HepG2 (cell line): ENCODE results near the gene LOXL3. TPM values are rescaled to one million over a fixed set of nuclear protein-coding genes. Genes with fewer than 3 reads are reported as not detected.
A peak's percentile ranks its signal among the peaks of the same experiment; 100 is the strongest.

ENCODE experiments used
- ATAD3A ChIP-seq: sonication (generic); formaldehyde crosslinking; IDR thresholded peaks from 2 replicates; pipeline ENCODE4 v1.4.0; 2020; ENCODE audit warnings: missing genetic modification reagents
- HNF4A ChIP-seq: sonication (generic); formaldehyde crosslinking; IDR thresholded peaks from 2 replicates; pipeline ENCODE4 v1.4.0; 2020; ENCODE audit warnings: missing genetic modification reagents
- RAD21 ChIP-seq: fragments of 450-650 bp; formaldehyde crosslinking; IDR thresholded peaks from 2 replicates; pipeline ENCODE4 v1.5.0; 2020; ENCODE audit warnings: mild to moderate bottlenecking
- REL ChIP-seq: sonication (generic); formaldehyde crosslinking; conservative IDR thresholded peaks from 2 replicates; pipeline ENCODE4 v1.8.0; 2022; ENCODE audit warnings: mild to moderate bottlenecking, missing genetic modification reagents, moderate library complexity
- ZFP1 ChIP-seq: IDR thresholded peaks from 2 replicates; pipeline ENCODE4 v1.6.1; 2016
- ZNF468 ChIP-seq: sonication (generic); formaldehyde crosslinking; IDR thresholded peaks from 2 replicates; pipeline ENCODE4 v1.8.0; 2022; ENCODE audit warnings: mild to moderate bottlenecking, moderate library complexity, missing genetic modification reagents
- ZNF570 ChIP-seq: sonication (generic); formaldehyde crosslinking; IDR thresholded peaks from 2 replicates; pipeline ENCODE4 v1.4.0; 2020; ENCODE audit warnings: mild to moderate bottlenecking, missing genetic modification reagents, borderline replicate concordance
- polyA plus RNA-seq, 8 experiments: library from polyadenylated mRNA; depleted of rRNA in 3 of 8; stranded (reverse) in 7 of 8; unstranded in 1 of 8; fragments of >200 nt; fragmentation: Illumina TruSeq in 4 of 8; extraction: Trizol in 4 of 8; gene quantifications; 2 replicates each; pipeline versions ENCODE4 v1.2.1 to v1.2.3, GENCODE V29; 2011 to 2016; ENCODE audit warnings: low read depth in 4 of 8, missing spikeins in 1 of 8, mixed read lengths in 1 of 8; ENCODE audit not compliant: insufficient read depth in 1 of 8
- total RNA-seq, 5 experiments: library from RNA; depleted of rRNA; stranded (reverse); fragments of >200 nt; fragmentation: Illumina TruSeq; extraction: Trizol; gene quantifications; 2 replicates each; pipeline ENCODE4 v1.2.3, GENCODE V29; 2016; ENCODE audit warnings: low read depth in 1 of 5
- TF ChIP-seq, protein P1 (sequence below): sonication (generic); formaldehyde crosslinking; IDR thresholded peaks from 2 replicates; pipeline ENCODE4 v1.5.1; 2020; ENCODE audit warnings: mild to moderate bottlenecking, missing genetic modification reagents, borderline replicate concordance
- TF ChIP-seq, protein P2 (sequence below): sonication (generic); formaldehyde crosslinking; IDR thresholded peaks from 2 replicates; pipeline ENCODE4 v1.5.1; 2020; ENCODE audit warnings: mild to moderate bottlenecking, moderate library complexity, missing genetic modification reagents
- TF ChIP-seq, protein P3 (sequence below): sonication (generic); formaldehyde crosslinking; IDR thresholded peaks from 2 replicates; pipeline ENCODE4 v1.4.0; 2020; ENCODE audit warnings: missing genetic modification reagents, borderline replicate concordance
- TF ChIP-seq, protein P4 (sequence below): sonication (generic); formaldehyde crosslinking; IDR thresholded peaks from 2 replicates; pipeline ENCODE4 v1.4.0; 2020; ENCODE audit warnings: mild to moderate bottlenecking, missing genetic modification reagents, borderline replicate concordance
- TF ChIP-seq, protein P5 (sequence below): sonication (generic); formaldehyde crosslinking; IDR thresholded peaks from 2 replicates; pipeline ENCODE4 v1.8.0; 2022; ENCODE audit warnings: mild to moderate bottlenecking, missing genetic modification reagents, moderate library complexity

LOXL3 gene
- total and polyA plus RNA-seq, 2 of the 13 experiments (the other 11 are each of a cell fraction or from before 2014, with no cell fraction given): 0.55 to 6.5 TPM

DNA sequence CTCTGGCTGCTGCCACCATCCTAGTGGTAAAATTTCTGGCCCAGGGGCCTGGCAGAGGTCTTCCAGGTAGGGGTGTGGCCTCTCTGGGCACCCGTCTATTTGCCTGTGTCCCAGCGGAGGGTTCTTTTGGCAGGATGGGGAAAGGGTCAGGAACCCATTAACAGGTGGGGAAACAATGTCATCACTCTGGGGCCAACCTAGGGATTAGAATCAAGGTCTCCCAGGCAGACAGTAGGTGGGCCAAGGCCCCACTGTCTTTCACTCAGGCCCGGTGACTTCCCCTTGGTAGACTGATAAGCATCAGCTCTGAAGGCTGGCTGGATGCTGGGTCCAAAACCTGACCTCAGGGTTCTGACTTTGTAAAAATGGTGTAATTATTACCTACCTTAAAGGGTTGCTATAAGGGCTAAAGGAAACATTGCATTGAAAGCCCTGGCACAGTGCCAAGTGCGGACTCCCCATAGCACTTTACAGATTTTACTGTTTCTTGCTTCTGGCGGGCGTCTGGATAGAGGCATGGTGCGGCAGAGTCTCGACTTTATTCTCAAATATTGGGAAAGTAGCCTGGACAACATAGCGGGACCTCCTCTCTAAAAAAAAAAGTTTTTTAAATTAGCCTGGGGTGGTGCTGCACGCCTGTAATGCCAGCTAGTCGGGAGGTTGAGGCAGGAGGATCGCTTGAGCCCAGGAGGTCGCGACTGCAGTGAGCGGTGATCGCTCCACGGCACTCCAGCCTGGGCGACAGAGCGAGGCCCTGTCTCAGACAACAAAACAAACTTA is 56.6 kb downstream of the LOXL3 start (continued):
- TF ChIP-seq, protein P1, sequence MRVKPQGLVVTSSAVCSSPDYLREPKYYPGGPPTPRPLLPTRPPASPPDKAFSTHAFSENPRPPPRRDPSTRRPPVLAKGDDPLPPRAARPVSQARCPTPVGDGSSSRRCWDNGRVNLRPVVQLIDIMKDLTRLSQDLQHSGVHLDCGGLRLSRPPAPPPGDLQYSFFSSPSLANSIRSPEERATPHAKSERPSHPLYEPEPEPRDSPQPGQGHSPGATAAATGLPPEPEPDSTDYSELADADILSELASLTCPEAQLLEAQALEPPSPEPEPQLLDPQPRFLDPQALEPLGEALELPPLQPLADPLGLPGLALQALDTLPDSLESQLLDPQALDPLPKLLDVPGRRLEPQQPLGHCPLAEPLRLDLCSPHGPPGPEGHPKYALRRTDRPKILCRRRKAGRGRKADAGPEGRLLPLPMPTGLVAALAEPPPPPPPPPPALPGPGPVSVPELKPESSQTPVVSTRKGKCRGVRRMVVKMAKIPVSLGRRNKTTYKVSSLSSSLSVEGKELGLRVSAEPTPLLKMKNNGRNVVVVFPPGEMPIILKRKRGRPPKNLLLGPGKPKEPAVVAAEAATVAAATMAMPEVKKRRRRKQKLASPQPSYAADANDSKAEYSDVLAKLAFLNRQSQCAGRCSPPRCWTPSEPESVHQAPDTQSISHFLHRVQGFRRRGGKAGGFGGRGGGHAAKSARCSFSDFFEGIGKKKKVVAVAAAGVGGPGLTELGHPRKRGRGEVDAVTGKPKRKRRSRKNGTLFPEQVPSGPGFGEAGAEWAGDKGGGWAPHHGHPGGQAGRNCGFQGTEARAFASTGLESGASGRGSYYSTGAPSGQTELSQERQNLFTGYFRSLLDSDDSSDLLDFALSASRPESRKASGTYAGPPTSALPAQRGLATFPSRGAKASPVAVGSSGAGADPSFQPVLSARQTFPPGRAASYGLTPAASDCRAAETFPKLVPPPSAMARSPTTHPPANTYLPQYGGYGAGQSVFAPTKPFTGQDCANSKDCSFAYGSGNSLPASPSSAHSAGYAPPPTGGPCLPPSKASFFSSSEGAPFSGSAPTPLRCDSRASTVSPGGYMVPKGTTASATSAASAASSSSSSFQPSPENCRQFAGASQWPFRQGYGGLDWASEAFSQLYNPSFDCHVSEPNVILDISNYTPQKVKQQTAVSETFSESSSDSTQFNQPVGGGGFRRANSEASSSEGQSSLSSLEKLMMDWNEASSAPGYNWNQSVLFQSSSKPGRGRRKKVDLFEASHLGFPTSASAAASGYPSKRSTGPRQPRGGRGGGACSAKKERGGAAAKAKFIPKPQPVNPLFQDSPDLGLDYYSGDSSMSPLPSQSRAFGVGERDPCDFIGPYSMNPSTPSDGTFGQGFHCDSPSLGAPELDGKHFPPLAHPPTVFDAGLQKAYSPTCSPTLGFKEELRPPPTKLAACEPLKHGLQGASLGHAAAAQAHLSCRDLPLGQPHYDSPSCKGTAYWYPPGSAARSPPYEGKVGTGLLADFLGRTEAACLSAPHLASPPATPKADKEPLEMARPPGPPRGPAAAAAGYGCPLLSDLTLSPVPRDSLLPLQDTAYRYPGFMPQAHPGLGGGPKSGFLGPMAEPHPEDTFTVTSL: peak; percentile 14; the same call in 1 of the 2 replicates
- TF ChIP-seq, protein P2, sequence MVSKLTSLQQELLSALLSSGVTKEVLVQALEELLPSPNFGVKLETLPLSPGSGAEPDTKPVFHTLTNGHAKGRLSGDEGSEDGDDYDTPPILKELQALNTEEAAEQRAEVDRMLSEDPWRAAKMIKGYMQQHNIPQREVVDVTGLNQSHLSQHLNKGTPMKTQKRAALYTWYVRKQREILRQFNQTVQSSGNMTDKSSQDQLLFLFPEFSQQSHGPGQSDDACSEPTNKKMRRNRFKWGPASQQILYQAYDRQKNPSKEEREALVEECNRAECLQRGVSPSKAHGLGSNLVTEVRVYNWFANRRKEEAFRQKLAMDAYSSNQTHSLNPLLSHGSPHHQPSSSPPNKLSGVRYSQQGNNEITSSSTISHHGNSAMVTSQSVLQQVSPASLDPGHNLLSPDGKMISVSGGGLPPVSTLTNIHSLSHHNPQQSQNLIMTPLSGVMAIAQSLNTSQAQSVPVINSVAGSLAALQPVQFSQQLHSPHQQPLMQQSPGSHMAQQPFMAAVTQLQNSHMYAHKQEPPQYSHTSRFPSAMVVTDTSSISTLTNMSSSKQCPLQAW (CRISPR knock-in tag): 0 out of 2 replicates have a peak, but pooled peaks have one; percentile 44
- TF ChIP-seq REL (CRISPR knock-in tag) (0 out of 2 replicates have a peak, but pooled peaks have one; percentile 32), ZFP1 (CRISPR knock-in tag) (no peak), RAD21 (CRISPR knock-in tag) (peak; percentile 7; the same call in 1 of the 2 replicates), ZNF570 (CRISPR knock-in tag) (0 out of 2 replicates have a peak, but pooled peaks have one; percentile 30), HNF4A (peak; percentile 82), ATAD3A (CRISPR knock-in tag) (no peak), ZNF468 (CRISPR knock-in tag) (0 out of 2 replicates have a peak, but pooled peaks have one; percentile 39)
- TF ChIP-seq, protein P3, sequence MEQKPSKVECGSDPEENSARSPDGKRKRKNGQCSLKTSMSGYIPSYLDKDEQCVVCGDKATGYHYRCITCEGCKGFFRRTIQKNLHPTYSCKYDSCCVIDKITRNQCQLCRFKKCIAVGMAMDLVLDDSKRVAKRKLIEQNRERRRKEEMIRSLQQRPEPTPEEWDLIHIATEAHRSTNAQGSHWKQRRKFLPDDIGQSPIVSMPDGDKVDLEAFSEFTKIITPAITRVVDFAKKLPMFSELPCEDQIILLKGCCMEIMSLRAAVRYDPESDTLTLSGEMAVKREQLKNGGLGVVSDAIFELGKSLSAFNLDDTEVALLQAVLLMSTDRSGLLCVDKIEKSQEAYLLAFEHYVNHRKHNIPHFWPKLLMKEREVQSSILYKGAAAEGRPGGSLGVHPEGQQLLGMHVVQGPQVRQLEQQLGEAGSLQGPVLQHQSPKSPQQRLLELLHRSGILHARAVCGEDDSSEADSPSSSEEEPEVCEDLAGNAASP (CRISPR knock-in tag): peak; percentile 21; the same call in 1 of the 2 replicates
- TF ChIP-seq, protein P4, sequence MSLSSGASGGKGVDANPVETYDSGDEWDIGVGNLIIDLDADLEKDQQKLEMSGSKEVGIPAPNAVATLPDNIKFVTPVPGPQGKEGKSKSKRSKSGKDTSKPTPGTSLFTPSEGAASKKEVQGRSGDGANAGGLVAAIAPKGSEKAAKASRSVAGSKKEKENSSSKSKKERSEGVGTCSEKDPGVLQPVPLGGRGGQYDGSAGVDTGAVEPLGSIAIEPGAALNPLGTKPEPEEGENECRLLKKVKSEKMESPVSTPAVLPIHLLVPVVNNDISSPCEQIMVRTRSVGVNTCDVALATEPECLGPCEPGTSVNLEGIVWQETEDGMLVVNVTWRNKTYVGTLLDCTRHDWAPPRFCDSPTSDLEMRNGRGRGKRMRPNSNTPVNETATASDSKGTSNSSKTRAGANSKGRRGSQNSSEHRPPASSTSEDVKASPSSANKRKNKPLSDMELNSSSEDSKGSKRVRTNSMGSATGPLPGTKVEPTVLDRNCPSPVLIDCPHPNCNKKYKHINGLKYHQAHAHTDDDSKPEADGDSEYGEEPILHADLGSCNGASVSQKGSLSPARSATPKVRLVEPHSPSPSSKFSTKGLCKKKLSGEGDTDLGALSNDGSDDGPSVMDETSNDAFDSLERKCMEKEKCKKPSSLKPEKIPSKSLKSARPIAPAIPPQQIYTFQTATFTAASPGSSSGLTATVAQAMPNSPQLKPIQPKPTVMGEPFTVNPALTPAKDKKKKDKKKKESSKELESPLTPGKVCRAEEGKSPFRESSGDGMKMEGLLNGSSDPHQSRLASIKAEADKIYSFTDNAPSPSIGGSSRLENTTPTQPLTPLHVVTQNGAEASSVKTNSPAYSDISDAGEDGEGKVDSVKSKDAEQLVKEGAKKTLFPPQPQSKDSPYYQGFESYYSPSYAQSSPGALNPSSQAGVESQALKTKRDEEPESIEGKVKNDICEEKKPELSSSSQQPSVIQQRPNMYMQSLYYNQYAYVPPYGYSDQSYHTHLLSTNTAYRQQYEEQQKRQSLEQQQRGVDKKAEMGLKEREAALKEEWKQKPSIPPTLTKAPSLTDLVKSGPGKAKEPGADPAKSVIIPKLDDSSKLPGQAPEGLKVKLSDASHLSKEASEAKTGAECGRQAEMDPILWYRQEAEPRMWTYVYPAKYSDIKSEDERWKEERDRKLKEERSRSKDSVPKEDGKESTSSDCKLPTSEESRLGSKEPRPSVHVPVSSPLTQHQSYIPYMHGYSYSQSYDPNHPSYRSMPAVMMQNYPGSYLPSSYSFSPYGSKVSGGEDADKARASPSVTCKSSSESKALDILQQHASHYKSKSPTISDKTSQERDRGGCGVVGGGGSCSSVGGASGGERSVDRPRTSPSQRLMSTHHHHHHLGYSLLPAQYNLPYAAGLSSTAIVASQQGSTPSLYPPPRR (CRISPR knock-in tag): peak; percentile 71; the same call in 1 of the 2 replicates
- TF ChIP-seq, protein P5, sequence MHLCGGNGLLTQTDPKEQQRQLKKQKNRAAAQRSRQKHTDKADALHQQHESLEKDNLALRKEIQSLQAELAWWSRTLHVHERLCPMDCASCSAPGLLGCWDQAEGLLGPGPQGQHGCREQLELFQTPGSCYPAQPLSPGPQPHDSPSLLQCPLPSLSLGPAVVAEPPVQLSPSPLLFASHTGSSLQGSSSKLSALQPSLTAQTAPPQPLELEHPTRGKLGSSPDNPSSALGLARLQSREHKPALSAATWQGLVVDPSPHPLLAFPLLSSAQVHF (CRISPR knock-in tag): 0 out of 2 replicates have a peak, but pooled peaks have one; percentile 36
